Adipose tissue (tissue), 3 donors: ENCODE results near the gene STN1. TPM values are rescaled to one million over a fixed set of nuclear protein-coding genes. Genes with fewer than 3 reads are reported as not detected.

Source experiments
- H3K27ac ChIP-seq: one replicate; pipeline ENCODE4 v1.5.1; 2013; ENCODE audit warnings: low read depth, low read length
- WGBS, 3 donors: extraction: QIAGEN DNeasy Blood & Tissue Kit; methylation state at CpG; one replicate each; pipeline ENCODE4 v1.1.7; 2013; 5-methylcytosine and 5-hydroxymethylcytosine counted together
- polyA plus RNA-seq, 3 donors: library from polyadenylated mRNA; stranded (reverse); fragments of 200-250 nt; gene quantifications; one replicate each; pipeline ENCODE4 v1.2.3, GENCODE V29; 2013
- donor health status: healthy with polysubstance abuse.
- donor health status: Bipolar disorder and iron deficiency.
- donor health status: healthy.

The STN1 gene
- polyA plus RNA-seq, 3 donors, result 17.1 to 20.8 (median 19.1) TPM

DNA sequence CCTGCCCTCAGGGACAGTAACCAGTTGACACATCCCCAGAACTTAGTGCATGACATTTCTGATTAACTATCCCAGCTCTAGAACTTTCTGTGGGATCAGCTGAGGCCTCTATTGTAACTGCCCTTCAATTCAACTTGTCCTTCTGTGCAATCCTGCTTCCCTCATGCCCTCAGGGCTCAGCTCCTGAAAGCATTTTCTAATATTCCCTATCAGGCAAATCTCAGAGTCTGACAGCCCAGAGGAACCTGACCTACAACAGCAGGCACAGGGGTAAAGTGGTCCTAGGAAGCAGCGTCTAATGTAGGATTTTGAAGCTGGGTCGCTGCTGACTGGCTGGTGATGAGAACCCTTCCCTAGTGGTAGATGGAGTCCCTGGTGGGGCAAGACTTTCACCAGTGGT, 13.6 kb upstream of the STN1 start:
- 96 to 100% (median 98%) methylated on average over 2 of the region's 2 CpGs for WGBS, 3 donors

DNA sequence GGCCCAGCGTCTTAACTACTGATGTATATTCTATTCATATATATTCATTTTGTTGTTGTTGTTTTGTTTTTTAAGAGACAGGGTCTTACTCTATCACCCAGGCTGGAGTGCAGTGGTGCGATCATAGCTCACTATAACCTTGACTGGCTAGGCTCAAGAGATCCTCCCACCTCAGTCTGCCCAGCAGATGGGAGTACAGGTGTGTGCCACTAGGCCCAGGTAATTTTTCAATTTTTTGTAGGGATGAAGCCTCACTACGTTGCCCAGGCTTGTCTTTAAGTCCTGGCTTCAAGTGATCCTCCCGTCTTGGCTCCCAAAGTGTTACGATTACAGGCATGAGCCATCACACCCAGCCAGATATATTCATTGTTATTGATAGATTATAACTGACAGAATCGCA, 12.9 kb upstream of the STN1 start:
- 95 to 99% (median 96%) methylated on average over 6 of the region's 6 CpGs for WGBS, 3 donors

More for the DNA sequence above, 13.6 kb upstream of the STN1 start:
- H3K27ac ChIP-seq, result no peak overlapping the region

DNA sequence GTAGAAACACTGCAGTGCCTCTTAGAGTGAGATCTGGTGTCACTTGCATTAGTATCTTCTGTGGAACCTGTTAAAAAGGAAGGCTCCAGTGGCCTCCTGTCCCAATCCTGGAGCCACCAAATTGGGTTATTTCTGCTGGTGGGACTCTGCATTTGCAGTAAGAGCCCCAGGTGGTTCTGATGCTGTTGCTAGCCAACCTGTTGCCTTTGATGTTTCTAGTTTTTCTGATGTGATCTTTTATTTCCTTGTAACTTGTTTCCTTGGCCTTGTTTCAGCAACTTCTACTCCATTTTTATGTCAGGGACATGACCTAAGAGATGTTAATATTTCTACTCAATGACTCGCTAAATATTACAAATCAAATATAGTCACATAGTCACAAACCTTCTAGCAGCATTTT, 12.5 kb upstream of the STN1 start:
- H3K27ac ChIP-seq, result no peak overlapping the region
- 90 to 100% (median 100%) methylated on average over 1 of the region's 1 CpG for WGBS, 3 donors

More for the DNA sequence above, 12.9 kb upstream of the STN1 start:
- no peak overlapping the region for H3K27ac ChIP-seq

- WGBS, 3 donors, result 34 to 63% (median 55%) methylated on average over 7 of the region's 7 CpGs
- H3K27ac ChIP-seq, result no peak overlapping the region
Measured at GRCh38 chr10:103929381-103929921, 11.5 kb upstream of the STN1 start.

DNA sequence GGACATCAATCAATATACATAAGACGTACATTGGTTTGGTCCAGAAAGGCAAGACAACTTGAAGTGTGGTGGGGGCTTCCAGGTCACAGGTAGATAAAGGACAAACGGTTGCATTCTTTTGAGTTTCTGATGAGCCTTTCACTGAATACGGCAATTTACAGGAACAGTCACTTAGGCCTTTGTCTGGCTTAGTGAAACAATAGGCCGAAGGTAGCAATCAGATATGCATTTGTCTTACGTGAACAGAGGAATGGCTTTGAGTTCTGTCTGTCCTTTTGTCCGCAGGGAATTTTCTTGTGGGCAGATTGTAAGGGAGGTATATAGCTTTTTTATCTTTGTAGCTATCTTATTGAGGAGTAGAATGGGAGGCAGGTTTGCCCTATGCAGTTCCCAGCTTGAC, 10.8 kb upstream of the STN1 start:
- H3K27ac ChIP-seq, result no peak overlapping the region
- WGBS, 3 donors, result 94 to 95% (median 94%) methylated on average over 6 of the region's 6 CpGs

DNA sequence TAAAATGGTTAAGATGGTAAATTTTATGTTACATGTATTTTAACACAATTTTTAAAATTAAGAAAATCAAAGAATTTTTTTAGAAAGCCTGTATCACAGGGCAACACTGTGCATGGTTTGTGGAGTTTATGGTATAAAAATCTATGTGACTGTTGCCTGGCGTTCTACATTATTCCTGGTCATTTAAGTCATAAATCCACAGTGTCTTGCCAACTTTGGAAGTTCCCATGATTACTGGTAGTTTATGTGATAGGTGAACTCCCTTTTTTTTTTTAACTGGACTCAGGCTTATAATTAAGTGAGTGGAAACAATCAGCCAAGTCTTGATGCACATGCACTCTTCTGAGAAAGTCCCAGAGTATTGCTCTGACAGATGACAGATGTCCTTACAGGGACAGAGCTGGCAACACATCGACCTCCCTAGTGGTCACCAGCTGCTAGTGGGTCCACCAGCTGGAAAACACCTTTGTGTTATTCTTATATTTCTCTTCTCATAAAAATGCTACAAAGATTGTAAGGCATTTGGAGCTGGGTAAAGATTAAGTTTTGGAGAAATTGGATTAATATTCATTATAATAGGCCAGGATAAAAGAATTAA, 8.8 kb upstream of the STN1 start:
- no peak overlapping the region for H3K27ac ChIP-seq
- WGBS, 3 donors, result 65 to 80% (median 79%) methylated on average over 2 of the region's 2 CpGs

DNA sequence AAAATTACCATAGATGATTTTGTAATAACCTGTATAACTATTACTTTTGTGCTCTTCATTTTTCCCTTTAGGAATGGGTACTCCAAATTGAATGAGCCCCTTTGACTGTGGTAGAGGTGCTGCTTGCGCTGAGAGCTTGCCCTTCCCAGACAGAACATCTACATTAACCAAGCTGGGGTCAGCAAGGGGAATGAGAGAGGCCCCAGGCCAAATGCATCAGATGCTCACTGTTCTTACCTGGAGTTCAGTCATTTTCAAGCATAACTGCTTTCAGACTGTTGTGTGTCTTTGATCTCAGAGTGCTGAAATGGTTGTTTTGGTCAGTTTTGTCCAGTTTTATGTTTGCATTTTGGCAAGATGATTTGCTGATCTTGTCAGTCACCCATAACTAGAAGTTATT, 7.6 kb upstream of the STN1 start:
- no peak overlapping the region for H3K27ac ChIP-seq
- 93 to 100% (median 95%) methylated on average over 1 of the region's 1 CpG for WGBS, 3 donors

- no peak overlapping the region for H3K27ac ChIP-seq
- 21 to 63% (median 55%) methylated on average over 3 of the region's 3 CpGs for WGBS, 3 donors
Measured at GRCh38 chr10:103923502-103923901, 5.5 kb upstream of the STN1 start.

- no peak overlapping the region for H3K27ac ChIP-seq
- 81 to 94% (median 89%) methylated on average over 2 of the region's 2 CpGs for WGBS, 3 donors
Measured at GRCh38 chr10:103922659-103923058, 4.7 kb upstream of the STN1 start.

DNA sequence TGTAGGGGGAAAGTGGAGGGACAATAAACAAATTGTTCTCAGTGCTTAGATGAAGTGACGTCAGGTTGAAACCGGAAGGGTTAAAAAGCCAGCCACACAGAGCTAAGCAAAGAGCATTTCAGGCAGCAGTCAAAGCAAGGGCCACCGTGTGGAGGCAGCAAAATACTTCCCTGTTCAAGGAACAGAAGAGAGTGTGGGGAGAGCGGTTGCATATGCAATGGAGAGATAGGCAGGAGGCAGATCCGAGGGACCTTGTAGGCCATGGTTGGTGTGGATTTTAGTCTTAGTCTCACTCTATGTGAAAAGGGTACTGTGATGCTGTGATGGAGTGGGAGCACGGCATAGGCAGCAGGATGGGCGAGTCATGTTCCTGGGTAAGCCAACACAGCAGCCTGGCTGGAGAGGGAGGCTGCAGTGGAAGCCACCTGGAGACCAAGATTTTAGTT, 3.8 kb upstream of the STN1 start:
- 36 to 49% (median 41%) methylated on average over 7 of the region's 7 CpGs for WGBS, 3 donors
- no peak overlapping the region for H3K27ac ChIP-seq

GRCh38 chr10:103921248-103921647, 3.3 kb upstream of the STN1 start:
- WGBS, 3 donors, result 89 to 97% (median 94%) methylated on average over 1 of the region's 1 CpG
- no peak overlapping the region for H3K27ac ChIP-seq

DNA sequence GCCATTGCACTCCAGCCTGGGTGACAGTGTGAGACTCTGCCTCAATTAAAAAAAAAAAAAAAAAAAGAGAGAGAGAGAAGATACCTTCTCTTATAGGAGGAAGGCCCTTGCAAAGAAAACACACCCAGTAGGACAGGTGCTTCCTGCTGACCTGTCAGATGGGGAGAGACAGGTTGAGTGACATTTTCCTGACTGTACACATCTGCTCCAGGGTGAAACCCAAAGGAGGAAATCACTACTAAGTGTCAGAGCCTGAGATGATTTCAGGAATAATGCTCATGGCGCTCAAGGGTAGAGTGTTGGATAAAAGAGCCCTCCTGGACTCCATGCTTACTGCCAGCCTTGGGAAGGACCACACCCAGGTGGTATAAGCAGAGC, 1.7 kb upstream of the STN1 start:
- no peak overlapping the region for H3K27ac ChIP-seq
- WGBS, 3 donors, result 92 to 100% (median 97%) methylated on average over 1 of the region's 1 CpG

GRCh38 chr10:103917302-103918052, 507 bp downstream of the STN1 start:
- 1 to 3% (median 2%) methylated on average over 29 of the region's 29 CpGs for WGBS, 3 donors
- peak overlapping the region; percentile 35 for H3K27ac ChIP-seq

DNA sequence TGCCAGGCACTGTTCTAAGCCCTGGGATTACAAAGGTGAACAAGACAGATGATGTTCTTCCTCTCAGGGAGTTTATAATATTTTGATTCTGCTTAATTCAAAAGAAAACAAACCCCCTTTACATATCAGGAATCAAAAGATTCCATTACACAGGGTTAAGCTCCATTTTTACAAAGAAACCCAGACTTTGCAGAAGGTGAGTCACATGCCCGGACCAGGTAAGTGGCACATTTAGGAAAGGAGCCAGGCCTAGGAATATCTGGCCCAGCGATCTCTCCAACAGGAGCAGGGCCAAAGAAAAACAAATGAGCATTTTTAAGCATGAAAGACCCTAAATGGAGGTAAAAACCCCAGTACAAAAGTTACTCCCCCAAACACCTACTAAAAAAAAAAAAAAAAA, 1.1 kb downstream of the STN1 start:
- 11 to 34% (median 31%) methylated on average over 2 of the region's 2 CpGs for WGBS, 3 donors
- no peak overlapping the region for H3K27ac ChIP-seq

GRCh38 chr10:103916254-103916653, 1.7 kb downstream of the STN1 start:
- WGBS, 3 donors, result 9 to 16% (median 12%) methylated on average over 1 of the region's 1 CpG
- H3K27ac ChIP-seq, result no peak overlapping the region

GRCh38 chr10:103915796-103916195, 2.2 kb downstream of the STN1 start:
- no peak overlapping the region for H3K27ac ChIP-seq
- WGBS, 3 donors, result 32 to 64% (median 33%) methylated on average over 6 of the region's 6 CpGs

- 92 to 95% (median 95%) methylated on average over 4 of the region's 4 CpGs for WGBS, 3 donors
- H3K27ac ChIP-seq, result no peak overlapping the region
Measured at GRCh38 chr10:103912759-103913158, 5.2 kb downstream of the STN1 start.

GRCh38 chr10:103911021-103911459, 6.9 kb downstream of the STN1 start:
- WGBS, 3 donors, result 42 to 77% (median 59%) methylated on average over 3 of the region's 3 CpGs

GRCh38 chr10:103910442-103911012, 7.5 kb downstream of the STN1 start:
- no peak overlapping the region for H3K27ac ChIP-seq
- 33 to 49% (median 49%) methylated on average over 4 of the region's 4 CpGs for WGBS, 3 donors

More at GRCh38 chr10:103911021-103911459, 6.9 kb downstream of the STN1 start:
- H3K27ac ChIP-seq, result no peak overlapping the region
